Measurements from ENCODE around the gene GSG1L2. TPM values are rescaled to one million over a fixed set of nuclear protein-coding genes. Genes with fewer than 3 reads are reported as not detected.
A peak's percentile ranks its signal among the peaks of the same experiment; 100 is the strongest.

The GSG1L2 gene
- total and polyA plus RNA-seq, 2 of the 4 experiments (the other 2 are of a cell fraction): not detected

DNA sequence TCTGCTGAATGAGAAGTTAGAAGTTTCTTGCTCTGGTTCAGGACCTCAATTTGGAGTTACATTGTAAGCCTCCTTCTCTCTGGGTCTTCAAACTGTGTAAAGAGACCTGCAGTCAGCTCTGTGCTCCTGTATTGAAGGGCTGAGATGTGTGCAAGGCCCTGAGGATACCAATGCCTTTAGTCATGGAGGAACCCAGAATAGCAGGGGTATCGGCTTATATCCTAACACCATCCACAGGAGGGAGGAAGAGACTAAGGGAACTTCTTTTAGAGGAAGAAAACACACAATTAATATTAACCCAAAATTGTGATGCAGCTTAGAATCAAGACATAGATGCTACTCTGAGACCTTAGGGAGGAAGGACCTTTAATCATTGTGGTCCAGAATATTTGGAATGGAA lies 40.3 kb upstream of the GSG1L2 start:
- Histone ChIP-seq H2BK5ac (ENCODE audit: low read depth, low read length, poor library complexity, severe bottlenecking) (no peak overlapping the region), H4K91ac (ENCODE audit: insufficient read depth, low read depth, low read length) (no peak overlapping the region), H2AK5ac (ENCODE audit: low read depth, low read length) (no peak overlapping the region), H4K5ac (ENCODE audit: low read depth, low read length) (no peak overlapping the region), H3K4ac (ENCODE audit: low read depth, low read length) (no peak overlapping the region), H3K27me3 (ENCODE audit: control insufficient read depth, insufficient read depth, low read length) (no peaks in the 10 kb centered on the region), H3K36me3 (ENCODE audit: control insufficient read depth, insufficient read depth, low read length) (no peaks in the 10 kb centered on the region), H3K4me3 (ENCODE audit: insufficient read depth, low read depth, low read length) (no peak overlapping the region), H3K4me2 (ENCODE audit: low read depth, low read length) (no peak overlapping the region), H4K8ac (ENCODE audit: low read depth in 2 of 2, low read length in 2 of 2) (no peak overlapping the region), H3K9me3 (ENCODE audit: control insufficient read depth, insufficient read depth, low read length) (peaks cover 11% of the 10 kb centered on the region), H3K23ac (ENCODE audit: low read depth, low read length) (no peak overlapping the region), H3K9me1 (ENCODE audit: insufficient read depth, low read length) (no peaks in the 10 kb centered on the region), H3K18ac (ENCODE audit: low read depth, low read length) (no peak overlapping the region), H3K4me1 (ENCODE audit: control insufficient read depth, insufficient read depth, low read length) (no peaks in the 10 kb centered on the region), H2BK20ac (ENCODE audit: low read depth, low read length) (no peak overlapping the region), H2AFZ (replicated peaks; ENCODE audit: low read length, poor library complexity) (no peak overlapping the region), H2AK9ac (replicated peaks; ENCODE audit: low read depth, low read length, poor library complexity) (no peak overlapping the region), H3K14ac (replicated peaks; ENCODE audit: low read depth, low read length) (no peak overlapping the region), H2BK15ac (ENCODE audit: low read depth, low read length) (no peak overlapping the region), H3K56ac (ENCODE audit: extremely low read depth, insufficient read depth, low read length) (no peak overlapping the region), H2BK120ac (ENCODE audit: low read depth, low read length) (no peak overlapping the region), H3K79me1 (ENCODE audit: low read depth in 1 of 2, low read length in 2 of 2) (no peaks in the 10 kb centered on the region), H4K20me1 (ENCODE audit: insufficient read depth, low read length) (no peaks in the 10 kb centered on the region), H3K9ac (ENCODE audit: low read depth, low read length) (no peak overlapping the region), H3K27ac (ENCODE audit: insufficient read depth, low read length) (no peak overlapping the region)
- ATAC-seq (ENCODE audit: low read depth) (no peak), DNase-seq (peak; percentile 2)
- ChIA-PET CTCF (no interaction called here), POLR2A (ENCODE audit: unreplicated experiment) (no interaction called here)
- no peak for TF ChIP-seq RCOR1 (IDR thresholded peaks at IDR 0.05; ENCODE audit: insufficient replicate concordance, low read length)
- TF ChIP-seq NFE2L2 (IDR thresholded peaks at IDR 0.05; ENCODE audit: low read depth, low read length): no peak
- TF ChIP-seq FOS (IDR thresholded peaks at IDR 0.05; ENCODE audit: low read depth, low read length): no peak
- no peak for TF ChIP-seq POLR2A (IDR thresholded peaks at IDR 0.05; ENCODE audit: low read depth, low read length)
- TF ChIP-seq MAFK (IDR thresholded peaks at IDR 0.05; ENCODE audit: low read depth, low read length): no peak
- no CpG with 5 or more reads among the region's 1 CpG for WGBS, 2 experiments (ENCODE audit: extremely low coverage in 2 of 2, insufficient read length in 1 of 2)
- dilution Hi-C loops (cut with HindIII; ENCODE audit: low sequenced_read_pairs, unreplicated experiment) (no loop called here), intact Hi-C loops (cut with micrococcal nuclease) (no loop called here), in situ Hi-C loops (cut with MboI; ENCODE audit: low sequenced_read_pairs) (no loop called here)
- no TSS peak for BruUV-seq (replicated peaks)

All from IMR-90 (cell line).